Measurements from ENCODE around the gene SPECC1L. TPM values are rescaled to one million over a fixed set of nuclear protein-coding genes. Genes with fewer than 3 reads are reported as not detected.

The SPECC1L gene
- total RNA-seq, 1 donor from 2014 or later, result 123 TPM

GRCh38 chr22:24230911-24231656 lies 39.5 kb upstream of the SPECC1L start:
- TF ChIP-seq CTCF (conservative IDR thresholded peaks at IDR 0.05), result peak; percentile 53
- Mint-ChIP-seq H3K27ac (ENCODE audit: unreplicated experiment) (peak overlapping the region; percentile 43), H3K4me1 (no peaks in the 10 kb centered on the region), H3K4me3 (no peak overlapping the region), H3K27me3 (ENCODE audit: low read depth) (no peaks in the 10 kb centered on the region), H3K9me3 (no peaks in the 10 kb centered on the region), H3K36me3 (ENCODE audit: low read depth) (no peaks in the 10 kb centered on the region)
- DNase-seq (ENCODE audit: low read depth, low spot score), result peak; percentile 52

GRCh38 chr22:24231706-24232105 lies 38.9 kb upstream of the SPECC1L start:
- no peak for TF ChIP-seq CTCF (conservative IDR thresholded peaks at IDR 0.05)
- Mint-ChIP-seq H3K27ac (ENCODE audit: unreplicated experiment) (peak overlapping the region; percentile 43), H3K36me3 (ENCODE audit: low read depth) (no peaks in the 10 kb centered on the region), H3K4me3 (no peak overlapping the region), H3K9me3 (no peaks in the 10 kb centered on the region), H3K27me3 (ENCODE audit: low read depth) (no peaks in the 10 kb centered on the region), H3K4me1 (no peaks in the 10 kb centered on the region)
- no peak for DNase-seq (ENCODE audit: low read depth, low spot score)

DNA sequence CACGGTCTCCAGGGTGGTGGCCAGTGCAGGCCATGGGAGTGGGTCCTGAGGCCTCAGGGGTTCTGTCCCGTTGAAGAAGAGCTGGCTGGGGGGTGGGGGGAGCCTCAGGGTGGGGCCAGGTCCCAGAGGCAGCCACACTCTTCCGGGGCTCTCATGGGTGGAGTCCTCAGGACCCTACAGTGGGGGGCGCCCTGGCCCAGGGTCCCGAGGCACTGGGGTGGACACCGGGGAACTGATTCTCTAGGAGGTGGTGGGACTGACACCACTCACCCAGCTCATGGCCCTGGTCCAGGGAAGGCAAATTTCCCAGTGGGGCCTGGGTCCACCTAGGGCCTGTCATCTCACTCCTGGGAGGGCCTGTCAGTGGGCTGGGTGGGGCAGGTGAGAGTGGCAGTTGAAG lies 38.5 kb upstream of the SPECC1L start:
- Mint-ChIP-seq H3K4me1 (no peaks in the 10 kb centered on the region), H3K27me3 (ENCODE audit: low read depth) (no peaks in the 10 kb centered on the region), H3K4me3 (no peak overlapping the region)

GRCh38 chr22:24232725-24233124 lies 37.9 kb upstream of the SPECC1L start:
- Mint-ChIP-seq H3K9me3 (peaks cover 2% of the 10 kb centered on the region), H3K27ac (ENCODE audit: unreplicated experiment) (no peak overlapping the region), H3K27me3 (ENCODE audit: low read depth) (no peaks in the 10 kb centered on the region), H3K4me3 (no peak overlapping the region), H3K4me1 (no peaks in the 10 kb centered on the region), H3K36me3 (ENCODE audit: low read depth) (no peaks in the 10 kb centered on the region)
- DNase-seq (ENCODE audit: low read depth, low spot score), result no peak
- TF ChIP-seq CTCF (conservative IDR thresholded peaks at IDR 0.05), result no peak

More for the DNA sequence above, 38.5 kb upstream of the SPECC1L start:
- DNase-seq (ENCODE audit: low read depth, low spot score), result no peak
- H3K36me3 Mint-ChIP-seq (ENCODE audit: low read depth), result no peaks in the 10 kb centered on the region
- H3K9me3 Mint-ChIP-seq, result no peaks in the 10 kb centered on the region
- no peak overlapping the region for H3K27ac Mint-ChIP-seq (ENCODE audit: unreplicated experiment)
- TF ChIP-seq CTCF (conservative IDR thresholded peaks at IDR 0.05), result no peak

GRCh38 chr22:24233235-24233634 lies 37.4 kb upstream of the SPECC1L start:
- Mint-ChIP-seq H3K4me3 (no peak overlapping the region), H3K27me3 (ENCODE audit: low read depth) (no peaks in the 10 kb centered on the region), H3K4me1 (no peaks in the 10 kb centered on the region), H3K27ac (ENCODE audit: unreplicated experiment) (peak overlapping the region; percentile 35), H3K9me3 (peaks cover 2% of the 10 kb centered on the region), H3K36me3 (ENCODE audit: low read depth) (no peaks in the 10 kb centered on the region)
- no peak for TF ChIP-seq CTCF (conservative IDR thresholded peaks at IDR 0.05)
- no peak for DNase-seq (ENCODE audit: low read depth, low spot score)

Measured in neural crest cell (in vitro differentiated cells).